Raji (cell line): ENCODE data around the gene GMPR2.

Experiments used
- POLR2A ChIP-seq: IDR thresholded peaks from 2 replicates; pipeline ENCODE4 v1.6.1; 2011; ENCODE audit warnings: low read depth, low read length, control low read depth; ENCODE audit not compliant: insufficient read depth

GMPR2 gene

DNA sequence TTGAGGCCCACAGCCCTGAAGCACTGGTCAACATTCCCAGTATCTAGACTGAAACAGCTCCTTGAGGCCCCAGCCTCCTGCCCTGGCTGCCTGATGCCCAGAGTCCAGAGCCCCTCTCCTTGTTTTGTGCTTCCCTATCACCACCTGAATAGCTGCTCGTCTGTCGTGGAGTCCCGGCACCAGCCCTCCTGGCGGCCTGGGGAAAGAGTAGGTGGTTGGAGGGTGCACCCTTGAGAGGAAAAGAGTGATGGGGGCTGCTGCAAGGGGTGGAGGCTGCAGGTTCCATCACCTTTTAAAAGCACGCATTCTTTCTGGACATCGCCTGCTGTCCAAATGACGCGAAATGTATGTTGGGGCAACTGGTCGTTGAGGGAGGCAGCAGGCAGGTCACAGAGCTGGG is 35.5 kb downstream of the GMPR2 start:
- TF ChIP-seq POLR2A: no peak

GRCh38 chr14:24269368-24269767 is 36.6 kb downstream of the GMPR2 start:
- TF ChIP-seq POLR2A: no peak

DNA sequence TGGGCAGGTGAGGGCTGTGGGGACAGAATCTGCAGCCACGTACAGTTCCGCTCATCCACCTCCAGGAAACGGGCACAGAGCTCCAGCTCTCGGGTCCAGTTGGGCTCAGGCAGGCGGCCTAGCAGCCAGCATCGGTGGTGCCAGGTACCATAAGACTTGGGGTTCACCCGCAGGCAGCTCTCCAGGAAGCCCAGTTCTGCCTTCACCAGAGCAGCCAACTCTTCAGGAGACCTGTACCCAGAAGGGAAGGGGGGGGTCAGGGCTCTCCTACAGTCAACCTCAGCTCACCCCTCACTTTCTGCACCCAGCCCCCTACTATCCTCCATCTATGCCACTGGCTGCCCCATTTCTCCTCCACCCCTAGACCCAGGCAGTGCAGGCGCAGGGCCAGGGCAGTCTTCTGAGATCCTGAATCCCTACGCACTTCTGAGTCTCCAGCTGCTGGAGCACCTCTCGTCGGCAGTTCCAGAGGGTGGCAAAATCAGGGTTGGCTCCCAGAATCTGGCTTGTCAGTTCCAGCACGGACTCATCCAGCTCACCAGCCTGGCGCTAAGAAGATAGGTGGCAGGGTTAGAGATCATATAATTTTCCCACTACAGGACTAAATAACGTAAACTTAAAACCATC is 37.3 kb downstream of the GMPR2 start:
- no peak for TF ChIP-seq POLR2A

- TF ChIP-seq POLR2A: no peak
Measured at GRCh38 chr14:24270537-24271133, 37.9 kb downstream of the GMPR2 start.

GRCh38 chr14:24271134-24271833 is 38.6 kb downstream of the GMPR2 start, which contains the start of gene RABGGTA:
RABGGTA (minus strand) TSS chr14:24271597; CDS start chr14:24271115, 482 bp downstream.
- peak; percentile 82 for TF ChIP-seq POLR2A

GRCh38 chr14:24271834-24272263 is 39.1 kb downstream of the GMPR2 start:
- TF ChIP-seq POLR2A: no peak

DNA sequence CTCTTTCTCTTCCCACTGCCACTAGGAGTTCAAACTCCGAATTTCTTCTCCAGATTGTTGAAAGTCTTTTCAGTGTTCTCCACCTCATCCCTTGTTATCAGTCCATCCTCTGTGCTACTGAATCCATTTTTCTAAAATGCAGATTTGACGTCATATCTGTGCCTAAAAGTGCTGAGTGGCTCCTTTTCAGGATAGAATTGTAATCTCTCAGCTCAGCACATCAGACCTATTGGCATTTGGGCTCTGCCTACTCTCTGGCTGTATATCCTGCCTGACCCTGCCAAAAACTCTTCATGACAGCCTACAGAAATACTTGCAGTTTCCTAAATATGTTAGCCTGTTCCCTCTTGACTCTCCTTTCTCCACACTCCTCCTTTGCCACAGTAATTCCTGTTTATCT is 39.7 kb downstream of the GMPR2 start:
- no peak for TF ChIP-seq POLR2A

GRCh38 chr14:24273422-24273998 is 40.8 kb downstream of the GMPR2 start:
- no peak for TF ChIP-seq POLR2A

- peak; percentile 31; the same call in 1 of the 2 replicates for TF ChIP-seq POLR2A
Measured at GRCh38 chr14:24274101-24274543, 41.4 kb downstream of the GMPR2 start.

GRCh38 chr14:24277071-24277470 is 44.3 kb downstream of the GMPR2 start:
- TF ChIP-seq POLR2A: no peak

GRCh38 chr14:24277606-24278321 is 45.0 kb downstream of the GMPR2 start:
- TF ChIP-seq POLR2A: no peak

- TF ChIP-seq POLR2A: no peak
Measured at GRCh38 chr14:24278424-24278823, 45.7 kb downstream of the GMPR2 start.

- TF ChIP-seq POLR2A: no peak
Measured at GRCh38 chr14:24279301-24280186, 46.8 kb downstream of the GMPR2 start.

DNA sequence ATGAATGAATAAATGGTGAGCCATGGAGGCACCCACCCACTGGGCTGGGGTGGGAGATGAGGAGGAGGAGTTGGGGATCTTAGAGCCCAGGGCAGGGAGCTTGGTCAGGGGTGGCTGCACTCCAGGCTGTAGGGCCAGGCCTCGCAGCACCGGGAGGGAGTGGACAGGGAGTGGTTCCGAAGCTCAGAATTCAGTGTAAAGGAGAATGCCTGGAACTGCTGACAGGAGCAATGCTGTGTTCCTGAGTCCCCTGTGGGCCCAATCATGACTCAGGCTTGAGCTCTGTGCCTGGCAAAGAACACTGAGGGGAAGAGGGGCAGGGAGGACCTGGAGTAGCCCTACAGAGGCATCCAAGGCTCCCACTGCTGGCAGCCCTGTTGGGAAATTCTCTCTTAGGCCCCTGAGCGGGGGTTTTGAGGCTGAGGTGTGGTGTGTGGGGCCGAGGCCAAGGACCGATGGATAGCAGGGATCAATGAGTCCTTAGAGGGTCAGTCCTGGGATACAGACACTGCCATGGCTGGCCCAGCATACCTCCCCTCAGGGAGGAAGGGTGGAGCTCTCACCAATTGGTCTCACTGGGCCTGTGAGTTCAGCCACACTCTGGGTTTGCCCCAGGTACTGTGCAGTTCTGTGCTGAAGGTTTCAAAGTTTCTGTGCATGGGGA is 48.2 kb downstream of the GMPR2 start:
- TF ChIP-seq POLR2A: no peak

- no peak for TF ChIP-seq POLR2A
Measured at GRCh38 chr14:24281636-24282035, 48.9 kb downstream of the GMPR2 start.
